ENCODE results near the gene NOL4.

NOL4 gene

DNA sequence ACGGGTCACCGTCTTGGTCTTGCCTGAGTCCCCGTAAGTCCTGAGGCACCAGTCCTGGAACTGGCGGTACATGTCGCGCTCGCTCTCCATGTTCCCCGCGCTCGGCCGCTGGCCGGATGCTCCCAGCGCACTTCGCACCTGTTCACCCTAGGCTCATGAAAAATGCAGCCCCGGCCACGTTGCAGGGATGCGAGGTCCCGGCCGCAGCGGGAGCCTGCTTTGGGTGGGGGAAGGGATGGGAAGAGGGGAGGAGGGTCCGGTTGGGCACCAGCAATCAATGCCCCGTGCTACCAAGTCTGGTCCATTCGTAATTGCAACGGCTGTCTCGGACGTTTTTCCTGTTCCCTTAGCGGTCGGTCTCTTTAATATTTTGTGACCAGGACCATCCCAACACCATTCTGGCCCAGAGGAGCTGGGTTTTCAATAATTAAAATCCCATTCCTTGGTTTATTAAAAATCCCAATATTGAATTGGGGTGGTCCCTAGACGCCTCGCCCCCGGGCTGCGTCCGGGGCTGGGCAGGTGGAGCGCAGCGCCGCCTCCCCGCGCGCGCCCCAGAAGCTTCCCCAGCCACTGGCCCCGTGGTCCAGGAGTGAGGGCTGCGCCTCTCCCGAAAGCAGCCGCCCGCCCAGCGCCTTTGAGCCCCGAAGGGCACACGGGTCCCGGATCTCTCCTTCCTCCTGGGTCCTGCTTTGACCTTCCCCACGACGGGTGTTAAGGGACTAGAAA is 1.4 kb downstream of the NOL4 start:
- Histone ChIP-seq H3K4me1 (ENCODE audit: control insufficient read depth, insufficient read depth, low read length) (peaks cover 27% of the 10 kb centered on the region), H3K4me2 (ENCODE audit: low read length) (peak overlapping the region; percentile 89), H3K27me3 (ENCODE audit: control insufficient read depth, insufficient read depth, low read length) (peaks cover 84% of the 10 kb centered on the region), H3K9ac (ENCODE audit: low read depth, low read length) (no peak overlapping the region), H3K9me3 (replicated peaks; ENCODE audit: low read length) (no peaks in the 10 kb centered on the region), H3K4me3 (ENCODE audit: low read length) (peak overlapping the region; percentile 70), H3K36me3 (ENCODE audit: insufficient read depth, low read length) (no peaks in the 10 kb centered on the region)

DNA sequence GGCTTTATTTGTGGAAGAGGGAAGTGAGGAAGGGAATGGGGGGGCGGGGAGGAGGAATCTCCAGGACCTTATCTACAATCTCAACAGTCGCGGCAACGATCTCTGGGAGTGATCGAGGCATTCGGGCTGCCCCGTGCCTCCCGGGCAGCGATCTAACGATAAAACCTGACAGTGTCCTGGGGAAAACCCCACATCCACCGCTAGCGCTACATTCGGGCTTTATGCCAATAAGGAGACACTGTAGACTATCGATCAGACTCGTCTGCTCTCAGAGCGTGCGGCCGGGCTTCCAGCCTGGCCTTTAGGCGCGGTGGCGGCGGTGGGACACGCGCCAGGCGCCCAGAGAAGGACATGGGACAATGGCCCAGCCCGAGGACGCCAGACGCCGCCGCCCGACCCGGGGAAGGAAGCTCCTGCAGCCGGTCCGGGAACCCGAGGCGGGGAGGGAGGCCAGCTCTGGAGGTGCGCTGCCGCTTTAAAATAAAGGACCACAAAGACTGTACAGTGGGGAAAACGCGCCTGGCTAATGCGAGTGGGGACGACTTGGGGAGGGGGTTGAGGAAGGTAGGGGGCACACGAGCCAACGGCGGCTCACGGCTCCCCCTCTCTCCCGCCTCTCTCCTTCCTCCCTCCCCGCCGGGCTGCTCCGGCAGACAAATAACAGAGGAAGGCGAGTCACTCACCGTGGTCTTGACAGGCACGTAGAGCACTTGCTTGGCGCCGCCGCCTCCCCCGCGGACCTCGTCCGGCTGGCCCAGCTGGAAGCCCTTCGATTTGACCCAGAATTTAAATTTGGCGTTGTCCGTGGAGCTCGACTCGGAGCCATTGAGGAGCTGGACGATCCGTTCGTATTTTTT is 2.2 kb downstream of the NOL4 start:
- Histone ChIP-seq H3K9ac (ENCODE audit: low read depth, low read length) (no peak overlapping the region), H3K27me3 (ENCODE audit: control insufficient read depth, insufficient read depth, low read length) (peaks cover 76% of the 10 kb centered on the region), H3K4me3 (ENCODE audit: low read length) (peak overlapping the region; percentile 70), H3K4me1 (ENCODE audit: control insufficient read depth, insufficient read depth, low read length) (peaks cover 27% of the 10 kb centered on the region), H3K9me3 (replicated peaks; ENCODE audit: low read length) (no peaks in the 10 kb centered on the region), H3K36me3 (ENCODE audit: insufficient read depth, low read length) (no peaks in the 10 kb centered on the region), H3K4me2 (ENCODE audit: low read length) (peak overlapping the region; percentile 89)

DNA sequence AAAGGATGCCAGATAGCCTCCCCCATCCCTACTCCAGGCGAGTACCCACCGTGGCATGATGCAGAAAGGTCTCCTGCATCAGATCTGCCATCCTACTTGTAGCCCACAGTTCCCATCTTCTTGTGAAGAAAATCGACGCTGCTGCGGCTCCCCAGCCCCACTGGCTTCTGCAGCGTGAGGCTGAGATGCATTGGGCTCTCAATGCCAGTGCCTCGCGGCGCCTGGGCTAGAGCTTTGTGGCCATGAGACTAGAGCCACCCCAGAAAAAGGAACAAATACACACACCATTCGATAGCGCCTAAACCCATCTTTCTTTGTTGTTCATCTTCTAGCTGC is 2.8 kb downstream of the NOL4 start:
- Histone ChIP-seq H3K27me3 (ENCODE audit: control insufficient read depth, insufficient read depth, low read length) (peaks cover 72% of the 10 kb centered on the region), H3K4me3 (ENCODE audit: low read length) (peak overlapping the region; percentile 70), H3K9me3 (replicated peaks; ENCODE audit: low read length) (no peaks in the 10 kb centered on the region), H3K9ac (ENCODE audit: low read depth, low read length) (no peak overlapping the region), H3K36me3 (ENCODE audit: insufficient read depth, low read length) (no peaks in the 10 kb centered on the region), H3K4me2 (ENCODE audit: low read length) (peak overlapping the region; percentile 89), H3K4me1 (ENCODE audit: control insufficient read depth, insufficient read depth, low read length) (peaks cover 27% of the 10 kb centered on the region)

DNA sequence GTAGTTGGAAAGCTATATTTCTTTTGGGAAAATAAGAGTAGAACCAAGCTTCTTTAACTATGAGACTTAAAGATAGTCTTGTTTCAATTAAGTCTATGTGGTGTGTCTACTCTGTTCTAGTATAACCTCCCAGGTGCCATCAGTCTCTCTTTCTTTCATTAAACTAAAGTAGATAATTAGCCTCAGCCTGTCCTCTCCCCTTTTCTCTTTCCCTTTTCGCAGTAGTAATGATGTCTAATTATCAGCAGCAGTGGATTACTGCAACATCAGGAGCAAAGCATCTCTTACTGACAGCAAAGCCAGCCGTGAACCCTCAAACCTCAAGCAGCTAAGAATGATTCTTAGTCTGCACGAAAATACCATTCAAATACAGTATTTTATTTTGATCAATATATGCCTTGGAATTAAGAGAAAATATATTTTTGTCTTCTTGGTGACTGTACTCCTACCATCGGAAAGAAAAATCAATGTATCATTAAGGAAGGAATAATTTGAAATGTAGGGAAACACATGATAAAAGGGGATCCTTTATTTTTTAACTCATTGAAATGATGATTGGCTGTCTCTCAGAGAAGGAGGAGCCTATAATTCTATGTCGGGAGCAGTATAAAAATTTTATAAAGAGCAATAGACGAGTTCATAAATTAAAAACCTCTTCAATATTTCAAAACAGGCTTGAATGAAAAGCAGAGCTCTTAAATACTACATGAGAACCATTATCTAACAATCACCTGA is 4.5 kb downstream of the NOL4 start:
- Histone ChIP-seq H3K4me1 (ENCODE audit: control insufficient read depth, insufficient read depth, low read length) (peaks cover 27% of the 10 kb centered on the region), H3K9me3 (replicated peaks; ENCODE audit: low read length) (no peaks in the 10 kb centered on the region), H3K4me2 (ENCODE audit: low read length) (no peak overlapping the region)

DNA sequence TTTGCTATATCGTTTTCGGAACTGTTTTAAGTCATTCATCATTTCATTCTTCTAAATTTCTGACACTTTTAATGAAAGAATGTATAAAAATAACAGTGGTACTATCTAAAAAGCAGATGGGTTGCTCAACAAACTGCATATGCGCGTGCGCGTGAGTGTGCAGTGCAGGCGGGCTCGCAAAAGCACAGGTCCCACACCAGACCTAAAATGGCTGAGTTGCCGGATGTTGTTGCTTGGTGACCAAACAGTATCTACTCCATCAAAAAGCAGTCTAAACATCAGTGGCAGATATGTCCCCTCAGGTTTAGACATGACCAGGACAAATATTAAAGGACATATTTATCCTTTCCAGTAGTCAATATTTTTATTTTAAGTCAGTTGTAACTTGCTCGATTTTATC is 5.1 kb downstream of the NOL4 start:
- no peaks in the 10 kb centered on the region for H3K9me3 ChIP-seq (replicated peaks; ENCODE audit: low read length)
- no peak overlapping the region for H3K4me3 ChIP-seq (ENCODE audit: low read length)
- no peak overlapping the region for H3K9ac ChIP-seq (ENCODE audit: low read depth, low read length)
- no peak overlapping the region for H3K4me2 ChIP-seq (ENCODE audit: low read length)
- H3K27me3 ChIP-seq (ENCODE audit: control insufficient read depth, insufficient read depth, low read length) = peaks cover 51% of the 10 kb centered on the region
- peaks cover 27% of the 10 kb centered on the region for H3K4me1 ChIP-seq (ENCODE audit: control insufficient read depth, insufficient read depth, low read length)
- no peaks in the 10 kb centered on the region for H3K36me3 ChIP-seq (ENCODE audit: insufficient read depth, low read length)

More for the DNA sequence above, 4.5 kb downstream of the NOL4 start:
- H3K4me3 ChIP-seq (ENCODE audit: low read length) = no peak overlapping the region
- peaks cover 55% of the 10 kb centered on the region for H3K27me3 ChIP-seq (ENCODE audit: control insufficient read depth, insufficient read depth, low read length)
- H3K36me3 ChIP-seq (ENCODE audit: insufficient read depth, low read length) = no peaks in the 10 kb centered on the region
- no peak overlapping the region for H3K9ac ChIP-seq (ENCODE audit: low read depth, low read length)

DNA sequence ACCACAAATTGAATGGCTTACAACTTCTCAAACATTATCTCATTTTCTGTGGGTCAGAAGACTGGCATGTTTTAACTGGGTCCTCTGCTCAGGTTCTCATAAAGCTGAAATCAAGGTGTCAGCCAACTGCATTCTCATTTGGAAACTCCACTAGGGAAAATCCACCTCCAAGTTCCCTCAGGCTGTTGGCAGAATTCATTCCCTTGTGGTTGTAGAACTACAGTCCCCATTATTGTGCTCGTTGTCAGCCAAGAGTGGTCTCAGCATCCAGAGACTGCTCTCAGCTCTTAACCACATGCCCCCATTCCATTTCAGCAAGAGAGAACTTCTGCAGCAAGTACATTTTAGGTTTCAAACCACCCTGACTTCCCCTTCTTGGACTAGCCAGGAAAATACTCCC is 12.2 kb downstream of the NOL4 start:
- H3K9me3 ChIP-seq (replicated peaks; ENCODE audit: low read length) = no peaks in the 10 kb centered on the region
- H3K9ac ChIP-seq (ENCODE audit: low read depth, low read length) = no peak overlapping the region
- H3K36me3 ChIP-seq (ENCODE audit: insufficient read depth, low read length) = no peaks in the 10 kb centered on the region
- H3K27me3 ChIP-seq (ENCODE audit: control insufficient read depth, insufficient read depth, low read length) = peaks cover 6% of the 10 kb centered on the region
- H3K4me1 ChIP-seq (ENCODE audit: control insufficient read depth, insufficient read depth, low read length) = no peaks in the 10 kb centered on the region
- H3K4me2 ChIP-seq (ENCODE audit: low read length) = no peak overlapping the region
- H3K4me3 ChIP-seq (ENCODE audit: low read length) = no peak overlapping the region

DNA sequence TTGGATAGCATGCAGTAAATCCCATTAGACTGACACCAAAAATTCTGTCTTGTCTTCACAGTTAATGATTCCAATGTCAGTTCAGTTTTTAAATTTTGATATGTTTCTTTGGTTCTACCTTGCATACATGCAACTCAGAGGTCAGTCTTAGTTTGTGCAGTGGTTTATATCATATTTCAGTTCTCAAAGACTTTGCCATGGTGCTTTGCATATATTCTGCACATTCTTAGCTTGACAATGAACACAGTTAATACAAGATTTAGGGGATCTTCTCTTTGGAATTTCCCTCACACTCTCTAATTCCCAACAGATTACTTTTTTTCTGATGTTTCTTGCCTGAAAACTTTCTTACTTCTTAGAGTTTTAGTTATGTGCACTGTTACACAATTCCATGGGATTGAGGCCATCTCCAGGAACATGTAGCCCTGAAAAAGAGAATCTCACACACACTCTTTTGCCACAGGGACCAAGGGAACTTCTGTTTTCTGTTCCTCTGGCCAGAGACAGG is 17.3 kb downstream of the NOL4 start:
- H3K36me3 ChIP-seq (ENCODE audit: insufficient read depth, low read length) = no peaks in the 10 kb centered on the region
- H3K27me3 ChIP-seq (ENCODE audit: control insufficient read depth, insufficient read depth, low read length) = peaks cover 2% of the 10 kb centered on the region
- no peaks in the 10 kb centered on the region for H3K9me3 ChIP-seq (replicated peaks; ENCODE audit: low read length)
- H3K4me1 ChIP-seq (ENCODE audit: control insufficient read depth, insufficient read depth, low read length) = no peaks in the 10 kb centered on the region
- H3K4me3 ChIP-seq (ENCODE audit: low read length) = no peak overlapping the region
- no peak overlapping the region for H3K9ac ChIP-seq (ENCODE audit: low read depth, low read length)
- no peak overlapping the region for H3K4me2 ChIP-seq (ENCODE audit: low read length)

DNA sequence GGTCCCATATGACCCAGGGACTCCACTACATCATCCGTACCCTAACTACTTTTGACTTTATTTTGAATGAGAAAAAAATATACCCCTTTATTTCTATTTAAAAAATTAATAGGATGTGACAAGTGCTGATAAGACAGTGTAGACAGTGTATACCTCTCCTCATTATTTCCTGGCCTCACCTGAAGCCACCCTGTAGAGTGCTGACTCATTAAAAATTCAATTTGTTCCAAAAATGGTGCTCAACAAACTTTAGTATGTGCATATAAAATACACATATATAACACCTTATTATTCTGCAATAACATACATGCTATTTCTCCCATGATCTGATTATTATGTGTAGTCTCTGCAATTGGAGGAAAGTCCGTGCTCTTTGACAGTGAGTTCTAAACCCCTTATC is 20.8 kb downstream of the NOL4 start:
- H3K4me3 ChIP-seq (ENCODE audit: low read length) = no peak overlapping the region
- no peak overlapping the region for H3K4me2 ChIP-seq (ENCODE audit: low read length)
- H3K4me1 ChIP-seq (ENCODE audit: control insufficient read depth, insufficient read depth, low read length) = no peaks in the 10 kb centered on the region
- no peaks in the 10 kb centered on the region for H3K9me3 ChIP-seq (replicated peaks; ENCODE audit: low read length)
- no peaks in the 10 kb centered on the region for H3K36me3 ChIP-seq (ENCODE audit: insufficient read depth, low read length)
- no peaks in the 10 kb centered on the region for H3K27me3 ChIP-seq (ENCODE audit: control insufficient read depth, insufficient read depth, low read length)
- H3K9ac ChIP-seq (ENCODE audit: low read depth, low read length) = no peak overlapping the region

DNA sequence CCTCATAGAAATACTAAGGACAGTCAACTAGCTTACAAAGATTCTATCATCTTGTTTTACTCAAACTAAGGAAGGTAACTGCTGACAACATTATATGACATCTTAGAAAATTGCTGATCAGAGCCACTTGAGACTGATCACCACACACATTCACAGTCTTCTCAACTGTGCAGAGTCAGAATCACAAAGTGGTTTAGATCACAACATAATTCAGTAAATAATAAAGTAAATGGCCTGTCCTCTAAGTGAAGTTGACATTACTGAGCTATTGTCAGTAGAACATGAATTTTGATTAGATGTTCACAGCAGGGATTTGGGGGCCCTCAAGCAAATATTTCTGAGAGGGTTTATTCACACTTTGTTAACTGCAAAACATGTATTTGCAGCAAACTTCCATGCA is 28.5 kb downstream of the NOL4 start:
- Histone ChIP-seq H3K9ac (ENCODE audit: low read depth, low read length) (no peak overlapping the region), H3K4me1 (ENCODE audit: control insufficient read depth, insufficient read depth, low read length) (no peaks in the 10 kb centered on the region), H3K4me2 (ENCODE audit: low read length) (no peak overlapping the region), H3K36me3 (ENCODE audit: insufficient read depth, low read length) (no peaks in the 10 kb centered on the region), H3K9me3 (replicated peaks; ENCODE audit: low read length) (no peaks in the 10 kb centered on the region), H3K4me3 (ENCODE audit: low read length) (no peak overlapping the region), H3K27me3 (ENCODE audit: control insufficient read depth, insufficient read depth, low read length) (peaks cover 3% of the 10 kb centered on the region)

DNA sequence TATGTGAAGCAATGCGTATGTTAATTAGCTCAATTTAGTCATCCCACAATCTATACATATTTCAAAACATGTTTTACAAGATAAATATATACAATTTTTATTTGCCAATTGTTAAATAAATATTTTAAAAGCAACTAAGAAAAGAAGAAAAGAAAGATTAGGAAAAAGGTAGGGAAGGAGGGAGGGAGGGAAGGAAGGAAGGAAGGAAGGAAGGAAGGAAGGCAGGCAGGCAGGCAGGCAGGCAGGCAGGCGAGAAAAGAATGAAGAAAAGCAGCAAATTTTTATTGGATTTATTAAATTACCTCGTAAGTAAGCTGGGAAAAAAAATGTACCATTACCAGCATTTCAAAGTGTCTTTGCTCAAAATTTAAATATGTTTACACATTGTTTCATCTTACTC is 30.5 kb downstream of the NOL4 start:
- no peak overlapping the region for H3K4me3 ChIP-seq (ENCODE audit: low read length)
- peaks cover 3% of the 10 kb centered on the region for H3K27me3 ChIP-seq (ENCODE audit: control insufficient read depth, insufficient read depth, low read length)
- H3K9ac ChIP-seq (ENCODE audit: low read depth, low read length) = no peak overlapping the region
- no peak overlapping the region for H3K4me2 ChIP-seq (ENCODE audit: low read length)
- no peaks in the 10 kb centered on the region for H3K4me1 ChIP-seq (ENCODE audit: control insufficient read depth, insufficient read depth, low read length)
- H3K9me3 ChIP-seq (replicated peaks; ENCODE audit: low read length) = no peaks in the 10 kb centered on the region
- no peaks in the 10 kb centered on the region for H3K36me3 ChIP-seq (ENCODE audit: insufficient read depth, low read length)

DNA sequence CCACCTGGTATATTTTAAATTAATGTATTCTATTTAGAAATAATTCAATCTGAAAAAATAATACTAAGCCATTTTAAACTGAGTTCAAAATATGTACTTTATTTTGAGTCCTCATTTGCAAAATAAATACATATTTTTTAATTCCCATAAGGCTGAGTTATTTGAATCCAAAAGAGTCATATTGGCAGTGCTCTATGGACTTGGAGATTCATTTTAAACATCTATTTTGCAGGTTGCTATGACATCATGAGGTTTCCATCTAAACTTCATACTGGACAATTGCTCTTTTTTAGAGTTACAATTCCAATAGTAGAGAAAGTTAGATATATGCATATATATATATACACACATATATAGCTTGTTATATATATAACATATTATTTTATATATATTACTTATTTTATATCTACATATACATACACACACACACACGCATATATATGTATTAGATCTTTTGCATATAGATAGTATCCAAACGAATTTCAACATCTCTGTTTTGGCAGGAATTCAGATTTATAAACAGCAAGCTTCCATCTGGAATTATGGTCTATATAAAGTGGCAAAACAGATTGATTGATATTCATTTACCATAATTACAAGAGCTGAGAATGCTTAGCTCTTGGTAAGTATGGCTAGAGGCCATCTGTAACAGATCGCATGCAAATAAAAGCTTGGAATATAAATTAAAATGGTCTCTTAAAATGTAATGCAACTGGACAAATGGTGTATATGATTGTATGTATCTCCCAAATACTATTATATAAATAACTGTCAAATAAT is 34.9 kb downstream of the NOL4 start:
- no peak overlapping the region for H3K9ac ChIP-seq (ENCODE audit: low read depth, low read length)
- no peaks in the 10 kb centered on the region for H3K9me3 ChIP-seq (replicated peaks; ENCODE audit: low read length)
- no peaks in the 10 kb centered on the region for H3K27me3 ChIP-seq (ENCODE audit: control insufficient read depth, insufficient read depth, low read length)
- no peaks in the 10 kb centered on the region for H3K36me3 ChIP-seq (ENCODE audit: insufficient read depth, low read length)
- no peak overlapping the region for H3K4me2 ChIP-seq (ENCODE audit: low read length)
- no peaks in the 10 kb centered on the region for H3K4me1 ChIP-seq (ENCODE audit: control insufficient read depth, insufficient read depth, low read length)
- no peak overlapping the region for H3K4me3 ChIP-seq (ENCODE audit: low read length)
